OCI-LY3 (cell line): Measurements from ENCODE around the gene TMPRSS3.

Source experiments
- H2AFZ ChIP-seq: fragments of 200-600, 300-600 bp; shearing (Covaris generic); 2 replicates; pipeline ENCODE4 v1.6.0; 2014; ENCODE audit warnings: antibody characterized with exemption, low read depth, low read length
- H3K27ac ChIP-seq: fragments of 200-600, 300-600 bp; sonication (generic); 2 replicates; pipeline ENCODE4 v1.5.1; 2014; ENCODE audit warnings: mild to moderate bottlenecking, low read length, moderate library complexity, mixed read lengths
- H3K27me3 ChIP-seq: fragments of 200-600, 300-600 bp; sonication (generic); 2 replicates; pipeline ENCODE4 v1.6.1; 2014; ENCODE audit warnings: low read depth, low read length, mixed read lengths
- H3K36me3 ChIP-seq: fragments of 200-600, 300-600 bp; sonication (generic); replicated peaks from 2 replicates; pipeline ENCODE3; 2014; ENCODE audit warnings: low read depth, low read length, mixed read lengths
- H3K4me1 ChIP-seq: fragments of 300-600, 200-600 bp; sonication (generic); 2 replicates; pipeline ENCODE4 v1.6.1; 2014; ENCODE audit warnings: low read length, mixed read lengths
- H3K4me2 ChIP-seq: fragments of 200-600, 300-600 bp; sonication (generic); 2 replicates; pipeline ENCODE4 v1.6.1; 2014; ENCODE audit warnings: low read length, mixed read lengths
- H3K4me3 ChIP-seq: fragments of 300-600, 200-600 bp; sonication (generic); 2 replicates; pipeline ENCODE4 v1.5.1; 2014; ENCODE audit warnings: antibody characterized with exemption, mild to moderate bottlenecking, low read length, moderate library complexity
- H3K79me2 ChIP-seq: fragments of 300-600, 200-600 bp; shearing (Covaris generic); 2 replicates; pipeline ENCODE4 v1.6.1; 2014; ENCODE audit warnings: mild to moderate bottlenecking, low read length, mixed read lengths
- H3K9ac ChIP-seq: fragments of 300-600, 200-600 bp; shearing (Covaris generic); 2 replicates; pipeline ENCODE4 v1.6.0; 2014; ENCODE audit warnings: mild to moderate bottlenecking, low read length, moderate library complexity
- H3K9me3 ChIP-seq: fragments of 200-600, 300-600 bp; shearing (Covaris generic); 2 replicates; pipeline ENCODE4 v1.6.1; 2014; ENCODE audit warnings: low read length, mixed read lengths; ENCODE audit not compliant: insufficient read depth
- H4K20me1 ChIP-seq: fragments of 200-600, 300-600 bp; sonication (generic); 2 replicates; pipeline ENCODE4 v1.6.1; 2016; ENCODE audit warnings: low read length, mixed read lengths; ENCODE audit not compliant: insufficient read depth
- EZH2phosphoT487 ChIP-seq: fragments of 200-600 bp; shearing (Covaris generic); IDR thresholded peaks from 2 replicates; pipeline ENCODE4 v1.6.1; 2018; ENCODE audit warnings: antibody characterized with exemption, mixed run types, low read depth
- TF ChIP-seq, protein P1 (sequence below): fragments of 200-600, 300-600 bp; sonication (generic); IDR thresholded peaks from 2 replicates; pipeline ENCODE4 v1.5.1; 2014; ENCODE audit warnings: antibody characterized with exemption, low read length, low read depth

TMPRSS3 gene

DNA sequence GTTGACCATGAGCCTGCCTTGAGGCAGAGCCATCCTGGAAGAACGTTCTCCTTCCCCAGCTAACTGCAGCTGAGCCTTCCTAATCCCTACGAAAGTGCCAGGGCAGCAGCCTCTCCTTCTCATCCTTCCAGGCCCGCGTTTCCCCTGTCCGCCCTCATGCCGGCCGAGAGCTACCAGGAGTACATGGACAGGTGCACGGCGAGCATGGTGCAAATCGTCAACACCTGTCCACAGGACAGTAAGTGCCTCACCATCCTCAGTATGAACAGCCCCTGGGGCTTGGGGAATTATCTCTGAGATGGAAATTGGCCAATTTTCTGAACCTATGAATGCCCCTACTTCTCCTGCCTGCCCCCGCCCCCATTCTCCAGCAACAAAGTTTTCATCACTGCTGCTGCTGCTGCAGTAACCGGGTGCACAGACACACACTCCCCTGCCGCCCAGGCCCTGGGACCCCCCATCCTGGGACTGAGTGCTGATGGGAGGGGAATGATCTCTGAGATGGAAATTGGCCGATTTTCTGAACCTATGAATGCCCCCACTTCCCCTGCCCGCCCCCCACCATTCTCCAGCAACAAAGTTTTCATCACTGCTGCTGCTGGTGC is 47.4 kb upstream of the TMPRSS3 start:
- Histone ChIP-seq H3K4me1 (peaks cover 4% of the 10 kb centered on the region; the same call in 1 of the 2 replicates), H3K9me3 (no peaks in the 10 kb centered on the region), H3K27me3 (no peaks in the 10 kb centered on the region), H3K4me3 (no peak overlapping the region), H3K27ac (no peak overlapping the region), H2AFZ (no peak overlapping the region), H3K9ac (no peak overlapping the region), H3K79me2 (no peaks in the 10 kb centered on the region), H3K4me2 (no peak overlapping the region), H4K20me1 (no peaks in the 10 kb centered on the region), H3K36me3 (no peaks in the 10 kb centered on the region)
- no peak for TF ChIP-seq EZH2phosphoT487
- TF ChIP-seq, protein P1, sequence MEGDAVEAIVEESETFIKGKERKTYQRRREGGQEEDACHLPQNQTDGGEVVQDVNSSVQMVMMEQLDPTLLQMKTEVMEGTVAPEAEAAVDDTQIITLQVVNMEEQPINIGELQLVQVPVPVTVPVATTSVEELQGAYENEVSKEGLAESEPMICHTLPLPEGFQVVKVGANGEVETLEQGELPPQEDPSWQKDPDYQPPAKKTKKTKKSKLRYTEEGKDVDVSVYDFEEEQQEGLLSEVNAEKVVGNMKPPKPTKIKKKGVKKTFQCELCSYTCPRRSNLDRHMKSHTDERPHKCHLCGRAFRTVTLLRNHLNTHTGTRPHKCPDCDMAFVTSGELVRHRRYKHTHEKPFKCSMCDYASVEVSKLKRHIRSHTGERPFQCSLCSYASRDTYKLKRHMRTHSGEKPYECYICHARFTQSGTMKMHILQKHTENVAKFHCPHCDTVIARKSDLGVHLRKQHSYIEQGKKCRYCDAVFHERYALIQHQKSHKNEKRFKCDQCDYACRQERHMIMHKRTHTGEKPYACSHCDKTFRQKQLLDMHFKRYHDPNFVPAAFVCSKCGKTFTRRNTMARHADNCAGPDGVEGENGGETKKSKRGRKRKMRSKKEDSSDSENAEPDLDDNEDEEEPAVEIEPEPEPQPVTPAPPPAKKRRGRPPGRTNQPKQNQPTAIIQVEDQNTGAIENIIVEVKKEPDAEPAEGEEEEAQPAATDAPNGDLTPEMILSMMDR, result no peak

GRCh38 chr21:42441963-42442362 is 46.1 kb upstream of the TMPRSS3 start:
- Histone ChIP-seq H3K4me3 (no peak overlapping the region), H3K27me3 (peaks cover 2% of the 10 kb centered on the region; the same call in 1 of the 2 replicates), H3K9ac (no peak overlapping the region), H3K36me3 (no peaks in the 10 kb centered on the region), H3K4me1 (peaks cover 4% of the 10 kb centered on the region; the same call in 1 of the 2 replicates), H3K9me3 (no peaks in the 10 kb centered on the region), H3K4me2 (no peak overlapping the region), H3K79me2 (no peaks in the 10 kb centered on the region), H4K20me1 (no peaks in the 10 kb centered on the region), H3K27ac (no peak overlapping the region), H2AFZ (no peak overlapping the region)
- TF ChIP-seq, protein P1, result no peak
- no peak for TF ChIP-seq EZH2phosphoT487

GRCh38 chr21:42440187-42440792 is 44.4 kb upstream of the TMPRSS3 start:
- no peak overlapping the region for H3K9ac ChIP-seq
- no peaks in the 10 kb centered on the region for H3K79me2 ChIP-seq
- no peaks in the 10 kb centered on the region for H4K20me1 ChIP-seq
- no peaks in the 10 kb centered on the region for H3K4me1 ChIP-seq
- H2AFZ ChIP-seq, result no peak overlapping the region
- no peak overlapping the region for H3K27ac ChIP-seq
- H3K9me3 ChIP-seq, result no peaks in the 10 kb centered on the region
- no peak overlapping the region for H3K4me2 ChIP-seq
- no peak overlapping the region for H3K4me3 ChIP-seq
- H3K36me3 ChIP-seq, result no peaks in the 10 kb centered on the region
- no peak for TF ChIP-seq EZH2phosphoT487
- TF ChIP-seq, protein P1, result no peak
- H3K27me3 ChIP-seq, result peaks cover 6% of the 10 kb centered on the region; the same call in 1 of the 2 replicates

- H3K4me1 ChIP-seq, result no peaks in the 10 kb centered on the region
- no peak overlapping the region for H3K4me3 ChIP-seq
- H3K9me3 ChIP-seq, result no peaks in the 10 kb centered on the region
- no peak overlapping the region for H3K4me2 ChIP-seq
- no peak overlapping the region for H3K9ac ChIP-seq
- H3K27ac ChIP-seq, result no peak overlapping the region
- no peak overlapping the region for H2AFZ ChIP-seq
- H3K79me2 ChIP-seq, result no peaks in the 10 kb centered on the region
- no peaks in the 10 kb centered on the region for H4K20me1 ChIP-seq
- no peaks in the 10 kb centered on the region for H3K36me3 ChIP-seq
- peaks cover 14% of the 10 kb centered on the region for H3K27me3 ChIP-seq
- TF ChIP-seq, protein P1, result no peak
- no peak for TF ChIP-seq EZH2phosphoT487
Measured at GRCh38 chr21:42439284-42440186, 43.7 kb upstream of the TMPRSS3 start.
